ENCODE measurements around the gene CDIPT. TPM values are rescaled to one million over a fixed set of nuclear protein-coding genes. Genes with fewer than 3 reads are reported as not detected.

The CDIPT gene
- total RNA-seq, 4 donors from 2014 or later = 39.6 to 122 (median 91.2) TPM

- Histone ChIP-seq H3K4me1 (peaks cover 0 to 21% (median 3%) of the 10 kb centered on the region in 4 donors), H3K27ac (no peak overlapping the region)
- TF ChIP-seq POLR2A (IDR thresholded peaks at IDR 0.05) = no peak
These were observed 40.6 kb upstream of the CDIPT start for GRCh38 chr16:29903590-29903989.

GRCh38 chr16:29901607-29901945, 38.5 kb upstream of the CDIPT start:
- no peak overlapping the region for H3K27ac ChIP-seq
- H3K9me3 ChIP-seq = no peaks in the 10 kb centered on the region
- no peaks in the 10 kb centered on the region for H3K36me3 ChIP-seq
- no peaks in the 10 kb centered on the region for H3K27me3 ChIP-seq
- no peak for DNase-seq
- no peak overlapping the region for H3K4me3 ChIP-seq
- no peak for TF ChIP-seq POLR2A (IDR thresholded peaks at IDR 0.05)
- H3K4me1 ChIP-seq = peaks cover 0 to 21% (median 3%) of the 10 kb centered on the region in 4 donors

More at GRCh38 chr16:29903590-29903989, 40.6 kb upstream of the CDIPT start:
- Histone ChIP-seq H3K4me3 (no peak overlapping the region), H3K27me3 (no peaks in the 10 kb centered on the region), H3K36me3 (no peaks in the 10 kb centered on the region), H3K9me3 (no peaks in the 10 kb centered on the region)
- no peak for DNase-seq

GRCh38 chr16:29900888-29901606, 38.0 kb upstream of the CDIPT start:
- Histone ChIP-seq H3K36me3 (no peaks in the 10 kb centered on the region), H3K4me3 (peak overlapping the region in 2 of 4 donors; percentile 78 to 85), H3K9me3 (no peaks in the 10 kb centered on the region), H3K27ac (no peak overlapping the region), H3K4me1 (peaks cover 0 to 21% (median 3%) of the 10 kb centered on the region in 4 donors), H3K27me3 (no peaks in the 10 kb centered on the region)
- no peak for DNase-seq
- TF ChIP-seq POLR2A (IDR thresholded peaks at IDR 0.05) = no peak
- TF ChIP-seq CTCF (IDR thresholded peaks at IDR 0.05) = no peak

GRCh38 chr16:29900102-29900887, 37.3 kb upstream of the CDIPT start, which contains the start of gene ASPHD1:
Gene ASPHD1, plus strand, starts transcription at chr16:29900488. Its CDS starts 484 bp downstream, at chr16:29900972.
- peak within 1 kb of the TSS in 2 of 4 donors; percentile 63 to 71 for H3K27ac ChIP-seq
- H3K4me3 ChIP-seq = peak within 1 kb of the TSS; percentile 55 to 85 (median 72)
- no peaks in the 10 kb centered on the region for H3K27me3 ChIP-seq
- DNase-seq = peak; percentile 35 to 89 (median 56)
- no peaks in the 10 kb centered on the region for H3K36me3 ChIP-seq
- no peaks in the 10 kb centered on the region for H3K9me3 ChIP-seq
- no peak for TF ChIP-seq POLR2A (IDR thresholded peaks at IDR 0.05)
- TF ChIP-seq CTCF (IDR thresholded peaks at IDR 0.05) = no peak
- H3K4me1 ChIP-seq = peaks cover 0 to 21% (median 3%) of the 10 kb centered on the region in 4 donors

GRCh38 chr16:29899516-29900101, 36.6 kb upstream of the CDIPT start, which contains the start of gene SEZ6L2:
Gene SEZ6L2, minus strand, starts transcription at chr16:29899550. Its CDS starts 531 bp downstream, at chr16:29899019.
- TF ChIP-seq CTCF (IDR thresholded peaks at IDR 0.05) = peak in 3 of 6 experiments; percentile 39 to 42 (median 39)
- peak; percentile 7 to 15 for TF ChIP-seq POLR2A (IDR thresholded peaks at IDR 0.05)
- peak within 1 kb of the TSS; percentile 55 to 85 (median 72) for H3K4me3 ChIP-seq
- H3K27me3 ChIP-seq = no peaks in the 10 kb centered on the region
- peak in 2 of 3 donors; percentile 79 to 83 for DNase-seq
- peaks cover 0 to 21% (median 3%) of the 10 kb centered on the region in 4 donors for H3K4me1 ChIP-seq
- H3K36me3 ChIP-seq = no peaks in the 10 kb centered on the region
- peak within 1 kb of the TSS in 2 of 4 donors; percentile 63 to 71 for H3K27ac ChIP-seq
- H3K9me3 ChIP-seq = no peaks in the 10 kb centered on the region

GRCh38 chr16:29898804-29899515, 35.9 kb upstream of the CDIPT start:
- H3K36me3 ChIP-seq = no peaks in the 10 kb centered on the region
- H3K4me1 ChIP-seq = peaks cover 0 to 21% (median 3%) of the 10 kb centered on the region in 4 donors
- no peak for DNase-seq
- peak overlapping the region in 3 of 4 donors; percentile 3 to 85 (median 78) for H3K4me3 ChIP-seq
- TF ChIP-seq CTCF (IDR thresholded peaks at IDR 0.05) (no peak), POLR2A (IDR thresholded peaks at IDR 0.05) (no peak)
- no peaks in the 10 kb centered on the region for H3K9me3 ChIP-seq
- H3K27ac ChIP-seq = peak overlapping the region in 2 of 4 donors; percentile 63 to 71
- H3K27me3 ChIP-seq = no peaks in the 10 kb centered on the region

All from Peyer's patch (tissue), 4 donors.